ENCODE data around the gene PCDHA5.

PCDHA5 gene

DNA sequence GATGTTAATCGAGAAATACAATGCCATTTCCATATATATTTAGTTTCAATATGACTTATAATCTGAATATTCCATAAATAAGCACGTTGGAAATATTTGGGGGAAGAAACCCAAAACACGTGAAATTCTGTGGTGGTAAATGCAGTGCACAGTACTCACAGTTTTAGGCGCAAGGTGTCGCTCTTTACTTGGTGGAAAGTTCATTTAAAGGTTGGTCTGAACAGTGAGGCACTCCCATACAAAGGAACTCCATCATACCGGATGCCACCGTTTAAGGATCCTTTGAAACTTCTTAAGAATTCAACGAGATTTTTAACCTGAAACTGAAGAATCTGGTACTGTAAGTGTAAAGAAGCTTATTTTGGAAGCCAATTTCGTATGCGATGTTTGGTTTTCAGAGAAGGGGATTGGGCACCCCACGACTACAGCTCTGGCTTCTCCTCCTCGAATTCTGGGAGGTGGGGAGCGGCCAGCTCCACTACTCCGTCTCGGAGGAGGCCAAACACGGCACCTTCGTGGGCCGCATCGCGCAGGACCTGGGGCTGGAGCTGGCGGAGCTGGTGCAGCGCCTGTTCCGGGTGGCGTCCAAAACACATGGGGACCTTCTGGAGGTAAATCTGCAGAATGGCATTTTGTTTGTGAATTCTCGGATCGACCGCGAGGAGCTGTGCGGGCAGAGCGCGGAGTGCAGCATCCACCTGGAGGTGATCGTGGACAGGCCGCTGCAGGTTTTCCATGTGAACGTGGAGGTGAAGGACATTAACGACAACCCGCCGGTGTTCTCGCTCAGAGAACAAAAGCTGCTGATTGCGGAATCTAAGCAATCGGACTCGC lies 47.5 kb downstream of the PCDHA5 start, which contains the start of gene PCDHA11:
Gene PCDHA11 (plus strand): TSS at position 237 of the 834 bp plus-strand sequence. CDS start 147 bp downstream, at position 384.
- DNase-seq, result no peak

- no peak for DNase-seq
These were observed 48.1 kb downstream of the PCDHA5 start for GRCh38 chr5:140869555-140869886.

DNA sequence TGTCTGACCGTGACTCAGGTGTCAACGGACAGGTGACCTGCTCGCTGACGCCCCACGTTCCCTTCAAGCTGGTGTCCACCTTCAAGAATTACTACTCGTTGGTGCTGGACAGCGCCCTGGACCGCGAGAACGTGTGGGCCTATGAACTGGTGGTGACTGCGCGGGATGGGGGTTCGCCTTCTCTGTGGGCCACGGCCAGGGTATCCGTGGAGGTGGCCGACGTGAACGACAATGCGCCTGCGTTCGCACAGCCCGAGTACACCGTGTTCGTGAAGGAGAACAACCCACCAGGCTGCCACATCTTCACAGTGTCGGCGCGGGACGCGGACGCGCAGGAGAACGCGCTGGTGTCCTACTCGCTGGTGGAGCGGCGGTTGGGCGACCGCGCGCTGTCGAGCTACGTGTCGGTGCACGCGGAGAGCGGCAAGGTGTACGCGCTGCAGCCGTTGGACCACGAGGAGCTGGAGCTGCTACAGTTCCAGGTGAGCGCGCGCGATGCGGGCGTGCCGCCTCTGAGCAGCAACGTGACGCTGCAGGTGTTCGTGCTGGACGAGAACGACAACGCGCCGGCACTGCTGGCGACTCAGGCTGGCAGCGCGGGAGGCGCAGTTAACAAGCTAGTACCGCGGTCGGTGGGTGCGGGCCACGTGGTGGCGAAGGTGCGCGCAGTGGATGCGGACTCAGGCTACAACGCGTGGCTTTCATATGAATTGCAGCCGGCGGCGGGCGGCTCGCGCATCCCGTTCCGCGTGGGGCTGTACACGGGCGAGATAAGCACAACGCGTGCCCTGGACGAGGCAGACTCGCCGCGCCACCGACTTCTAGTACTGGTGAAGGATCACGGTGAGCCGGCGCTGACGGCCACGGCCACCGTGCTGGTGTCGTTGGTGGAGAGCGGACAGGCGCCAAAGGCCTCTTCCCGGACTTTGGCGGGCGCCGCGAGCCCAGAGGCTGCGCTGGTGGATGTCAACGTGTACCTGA lies 49.1 kb downstream of the PCDHA5 start:
- DNase-seq, result no peak
